Esophagus muscularis mucosa (tissue), 3 donors: ENCODE measurements around the gene DIPK1B.

Source experiments
- POLR2A ChIP-seq: fragments of 450-650 bp; IDR thresholded peaks from one replicate; pipeline ENCODE4 v1.6.1; 2017; ENCODE audit warnings: antibody characterized with exemption, moderate library complexity, mild to moderate bottlenecking, low read depth
- TF ChIP-seq, protein P1 (sequence below), 3 experiments: fragments of 200-600 bp in 2 of 3; fragments of 450-650 bp in 1 of 3; sonication (generic) in 2 of 3; IDR thresholded peaks; one replicate each; pipeline ENCODE4 v1.5.1; 2017 to 2019; ENCODE audit warnings: antibody characterized with exemption in 3 of 3, mild to moderate bottlenecking in 2 of 3, moderate library complexity in 1 of 3

DNA sequence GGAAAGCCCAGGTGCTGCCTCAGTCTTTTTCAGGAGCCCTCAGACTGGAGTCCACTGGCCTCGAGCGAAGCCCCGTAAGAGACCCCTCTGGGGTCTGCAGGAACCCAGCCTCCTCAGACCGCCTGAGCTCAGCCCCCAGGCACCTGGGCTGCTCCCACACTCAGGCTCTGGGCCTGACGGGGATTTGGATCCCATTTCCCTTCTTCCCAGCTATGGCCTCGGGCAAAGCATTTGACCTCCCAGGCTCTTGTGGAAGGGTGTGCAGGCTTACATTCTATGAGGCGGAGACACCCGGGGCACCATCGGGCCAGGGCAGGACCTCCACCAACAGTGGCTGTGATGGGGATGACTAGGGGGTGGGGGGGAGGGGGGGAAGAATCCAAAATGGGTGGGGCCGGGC, 29.7 kb upstream of the DIPK1B start:
- TF ChIP-seq, protein P1, sequence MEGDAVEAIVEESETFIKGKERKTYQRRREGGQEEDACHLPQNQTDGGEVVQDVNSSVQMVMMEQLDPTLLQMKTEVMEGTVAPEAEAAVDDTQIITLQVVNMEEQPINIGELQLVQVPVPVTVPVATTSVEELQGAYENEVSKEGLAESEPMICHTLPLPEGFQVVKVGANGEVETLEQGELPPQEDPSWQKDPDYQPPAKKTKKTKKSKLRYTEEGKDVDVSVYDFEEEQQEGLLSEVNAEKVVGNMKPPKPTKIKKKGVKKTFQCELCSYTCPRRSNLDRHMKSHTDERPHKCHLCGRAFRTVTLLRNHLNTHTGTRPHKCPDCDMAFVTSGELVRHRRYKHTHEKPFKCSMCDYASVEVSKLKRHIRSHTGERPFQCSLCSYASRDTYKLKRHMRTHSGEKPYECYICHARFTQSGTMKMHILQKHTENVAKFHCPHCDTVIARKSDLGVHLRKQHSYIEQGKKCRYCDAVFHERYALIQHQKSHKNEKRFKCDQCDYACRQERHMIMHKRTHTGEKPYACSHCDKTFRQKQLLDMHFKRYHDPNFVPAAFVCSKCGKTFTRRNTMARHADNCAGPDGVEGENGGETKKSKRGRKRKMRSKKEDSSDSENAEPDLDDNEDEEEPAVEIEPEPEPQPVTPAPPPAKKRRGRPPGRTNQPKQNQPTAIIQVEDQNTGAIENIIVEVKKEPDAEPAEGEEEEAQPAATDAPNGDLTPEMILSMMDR (IDR thresholded peaks at IDR 0.05) = no peak
- TF ChIP-seq POLR2A = no peak
